GM21529 (cell line): Measurements from ENCODE around the gene AADAT.
"Not testable (repeated sequence)": the region's sequence is repeated elsewhere in the genome, so short reads cannot be mapped to it uniquely, and the experiment has no call there.

ENCODE experiments used
- ATAC-seq: cut with Tn5 transposase; IDR thresholded peaks from one replicate; pipeline ENCODE4 v1.9.1; 2021; ENCODE audit not compliant: unreplicated experiment

AADAT gene

GRCh38 chr4:170089668-170090351 is at the start of gene AADAT:
TSS of gene AADAT (minus strand) at chr4:170089956. CDS start at chr4:170089690, 266 bp downstream.
- ATAC-seq: peak; percentile 71

- ATAC-seq: peak; percentile 97
These were observed 48.9 kb upstream of the AADAT start for GRCh38 chr4:170138580-170139194.

DNA sequence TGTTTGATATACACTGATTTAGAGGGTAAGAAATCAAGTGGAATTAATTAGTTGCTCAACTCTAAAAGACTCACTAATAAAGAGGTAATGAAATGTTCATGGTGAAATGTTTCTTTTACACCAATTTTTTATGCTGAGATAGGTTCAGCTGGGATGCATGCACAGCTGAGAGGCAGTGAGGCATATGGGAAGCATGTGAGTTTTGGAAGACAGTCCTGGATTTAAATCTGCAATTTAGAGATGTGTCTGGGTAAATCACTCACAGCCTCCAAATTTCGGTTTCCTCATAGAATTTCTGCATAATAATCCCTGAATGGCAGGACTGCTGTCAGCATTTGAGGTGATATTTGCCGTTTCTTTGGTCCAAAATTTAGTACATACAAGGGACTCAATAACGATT is 48.2 kb upstream of the AADAT start:
- ATAC-seq: no peak

DNA sequence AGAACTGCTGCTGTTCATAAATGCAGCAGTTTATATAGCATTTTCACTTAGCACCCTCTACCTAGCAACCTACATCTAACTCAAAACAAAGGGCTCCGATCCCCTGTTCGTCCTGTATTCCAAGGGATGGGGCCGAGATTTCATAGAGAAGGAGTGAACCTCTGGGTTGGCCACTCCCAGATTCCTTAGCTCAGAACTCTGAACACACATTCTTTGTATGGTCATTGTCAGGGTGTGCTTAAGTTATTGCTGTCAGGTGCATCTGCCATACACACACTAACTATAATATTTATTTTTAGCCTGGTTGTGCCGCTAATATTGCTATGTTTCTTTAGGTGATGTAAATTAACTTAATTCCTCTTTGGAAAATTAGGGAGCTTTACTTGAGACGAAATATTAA is 47.7 kb upstream of the AADAT start:
- no peak for ATAC-seq

- no peak for ATAC-seq
These were observed 45.1 kb upstream of the AADAT start for GRCh38 chr4:170134821-170135220.

DNA sequence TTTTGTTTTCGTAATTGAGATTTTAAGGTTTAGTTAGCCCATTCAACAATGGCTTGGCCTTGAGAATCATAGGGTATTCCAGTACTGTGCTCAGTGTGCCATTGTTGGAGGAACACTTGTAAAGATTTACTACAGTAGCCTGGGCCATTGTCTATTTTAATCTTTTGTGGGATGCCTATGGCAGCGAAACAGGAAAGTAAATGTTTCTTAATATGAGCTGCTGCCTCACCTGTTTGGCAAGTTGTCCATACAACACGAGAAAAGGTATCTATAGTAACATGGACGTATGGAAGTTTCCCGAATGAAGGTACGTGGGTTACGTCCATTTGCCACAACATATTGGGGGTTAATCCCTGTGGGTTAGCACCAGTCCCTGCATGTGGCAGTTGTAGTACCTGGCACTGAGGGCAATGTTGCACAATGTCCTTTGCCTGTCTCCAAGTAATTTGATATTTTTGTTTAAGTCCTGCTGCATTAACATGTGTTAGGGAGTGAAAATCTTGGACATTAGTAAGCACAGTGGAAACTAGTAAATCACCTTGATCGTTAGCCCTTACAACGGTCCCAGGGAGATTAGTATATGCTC is 38.6 kb upstream of the AADAT start:
- ATAC-seq: no peak

GRCh38 chr4:170127758-170128157 is 38.0 kb upstream of the AADAT start:
- ATAC-seq: no peak

GRCh38 chr4:170124406-170124805 is 34.6 kb upstream of the AADAT start:
- no peak for ATAC-seq

- ATAC-seq: no peak
These were observed 32.5 kb upstream of the AADAT start for GRCh38 chr4:170122252-170122651.

GRCh38 chr4:170114636-170115035 is 24.9 kb upstream of the AADAT start:
- ATAC-seq: no peak

DNA sequence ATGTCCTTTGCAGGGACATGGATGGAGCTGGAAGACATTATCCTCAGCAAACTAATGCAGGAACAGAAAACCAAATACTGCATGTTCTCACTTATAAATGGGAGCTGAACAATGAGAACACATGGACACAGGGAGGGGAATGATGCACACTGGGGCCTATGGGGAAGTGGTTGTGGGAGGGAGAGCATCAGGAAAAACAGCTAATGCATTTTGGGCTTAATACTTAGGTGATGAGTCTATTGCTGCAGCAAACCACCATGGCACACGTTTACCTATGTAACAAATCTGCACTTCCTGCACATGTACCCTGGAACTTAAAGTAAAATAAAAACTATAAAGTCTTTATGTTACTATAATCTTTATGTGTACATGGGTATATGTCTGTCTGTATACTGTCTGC is 24.4 kb upstream of the AADAT start:
- not testable (repeated sequence) for ATAC-seq

DNA sequence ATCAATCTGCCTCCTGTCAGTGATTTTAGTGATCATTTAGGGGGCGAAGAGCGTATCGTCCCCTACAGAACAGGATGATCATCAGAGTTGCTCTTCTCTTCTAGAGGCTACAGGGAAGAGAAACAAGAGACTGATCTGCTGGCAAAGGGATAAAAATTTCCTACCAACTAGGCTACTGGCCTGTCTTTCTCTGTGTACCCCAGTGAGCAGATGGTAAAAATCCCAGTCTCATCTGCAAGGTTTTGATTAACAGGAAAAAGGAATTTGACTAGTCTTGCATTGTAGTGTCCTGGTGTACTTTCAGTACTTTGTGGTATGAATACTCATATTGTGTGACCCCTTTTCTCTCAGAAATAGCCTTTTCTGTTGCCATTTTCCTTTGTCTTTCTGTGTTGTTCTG is 21.8 kb upstream of the AADAT start:
- no peak for ATAC-seq

DNA sequence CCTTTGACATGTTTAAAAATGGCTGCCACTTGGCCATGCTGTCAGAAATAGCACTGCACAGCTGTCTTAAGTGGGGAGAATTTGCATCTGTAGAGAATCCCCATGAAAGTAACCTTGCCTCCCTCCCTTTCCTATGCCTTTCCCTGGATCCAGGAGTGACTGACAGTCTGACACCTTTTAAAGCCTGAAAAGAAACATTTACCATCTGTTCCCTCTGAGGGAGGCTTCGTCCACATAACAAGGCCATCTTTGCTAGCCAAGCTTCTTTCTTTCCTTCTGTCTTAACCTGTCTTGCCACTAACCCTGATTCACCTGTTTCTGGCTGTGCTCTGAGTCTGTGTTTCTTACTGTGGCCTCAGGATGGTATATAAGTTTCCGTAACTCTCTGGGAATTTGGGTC is 21.3 kb upstream of the AADAT start:
- no peak for ATAC-seq

GRCh38 chr4:170110285-170110672 is 20.5 kb upstream of the AADAT start:
- ATAC-seq: no peak

GRCh38 chr4:170109586-170110284 is 20.0 kb upstream of the AADAT start:
- no peak for ATAC-seq

GRCh38 chr4:170106900-170107299 is 17.1 kb upstream of the AADAT start:
- no peak for ATAC-seq

DNA sequence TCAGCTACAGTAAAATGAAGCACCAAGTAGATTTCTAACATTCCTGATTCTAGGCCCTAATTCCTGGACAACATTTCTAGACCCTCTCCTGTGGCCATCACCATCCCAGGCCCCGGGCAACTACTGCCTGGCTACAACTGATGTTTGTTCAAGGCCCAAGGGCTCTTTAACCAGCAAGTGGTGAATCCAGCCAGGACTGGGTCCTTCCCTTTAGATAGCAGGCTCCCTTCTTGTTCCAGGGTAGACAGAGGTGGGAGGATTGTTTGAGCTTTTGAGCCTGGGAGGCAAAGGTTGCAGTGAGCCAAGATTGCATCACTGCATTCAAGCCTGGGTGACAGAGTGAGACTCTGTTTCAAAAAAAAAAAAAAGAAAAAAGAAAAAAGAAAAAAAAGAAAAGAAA is 12.7 kb upstream of the AADAT start:
- ATAC-seq: no peak

GRCh38 chr4:170098171-170098570 is 8.4 kb upstream of the AADAT start:
- ATAC-seq: not testable (repeated sequence)

DNA sequence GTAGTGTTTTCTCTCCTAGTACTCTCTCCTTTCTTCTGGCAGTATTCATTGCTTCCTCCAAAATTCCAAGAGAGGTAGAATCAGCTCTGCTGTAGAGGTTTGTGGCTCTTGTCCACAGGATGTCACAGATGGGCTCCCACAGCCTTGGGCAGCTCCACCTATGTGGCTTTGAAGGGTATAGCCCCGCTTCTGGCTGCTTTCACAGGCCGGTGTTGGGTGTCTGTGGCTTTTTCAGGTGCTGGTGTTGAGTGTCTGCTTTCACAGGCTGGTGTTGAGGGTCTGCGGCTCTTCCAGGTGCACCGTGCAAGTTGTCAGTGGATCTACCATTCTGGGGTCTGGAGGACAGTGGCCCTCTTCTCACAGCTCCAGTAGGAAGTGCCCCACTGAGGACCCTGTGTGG is 7.9 kb upstream of the AADAT start:
- ATAC-seq: no peak

- no peak for ATAC-seq
These were observed 4.3 kb upstream of the AADAT start for GRCh38 chr4:170093973-170094535.

DNA sequence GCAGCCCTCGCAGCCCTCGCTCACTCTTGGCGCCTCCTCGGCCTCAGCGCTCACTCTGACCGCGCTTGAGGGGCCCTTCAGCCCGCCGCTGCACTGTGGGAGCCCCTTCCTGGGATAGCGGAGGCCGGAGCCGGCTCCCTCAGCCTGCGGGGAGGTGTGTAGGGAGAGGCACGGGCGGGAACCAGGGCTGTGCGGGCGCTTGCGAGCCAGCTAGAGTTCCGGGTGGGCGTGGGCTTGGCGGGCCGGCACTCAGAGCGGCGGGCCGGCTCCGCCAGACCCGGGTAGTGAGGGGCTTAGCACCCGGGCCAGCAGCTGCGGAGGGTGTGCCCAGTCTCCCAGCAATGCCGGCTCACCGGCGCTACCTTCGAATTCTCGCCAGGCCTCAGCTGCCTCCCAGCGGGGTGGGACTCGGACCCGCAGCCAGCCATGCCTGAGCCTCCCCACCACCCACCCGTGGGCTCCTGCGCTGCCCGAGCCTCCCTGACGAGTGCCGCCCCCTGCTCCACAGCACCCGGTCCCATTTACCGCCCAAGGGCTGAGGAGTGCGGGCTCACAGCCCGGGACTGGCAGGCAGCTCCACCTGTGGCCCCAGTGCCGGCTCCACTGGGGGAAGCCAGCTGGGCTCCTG is 1.4 kb upstream of the AADAT start:
- no peak for ATAC-seq
